GM23248 (cell line): ENCODE measurements around the gene HSF4.

Experiments used
- EZH2 ChIP-seq: fragments of 200-600 bp; sonication (generic); IDR thresholded peaks from 2 replicates; pipeline ENCODE4 v1.6.1; 2018; ENCODE audit warnings: antibody characterized with exemption, mild to moderate bottlenecking; ENCODE audit not compliant: insufficient read depth, poor library complexity, severe bottlenecking
- EZH2phosphoT487 ChIP-seq: fragments of 200-600 bp; sonication (generic); IDR thresholded peaks from 2 replicates; pipeline ENCODE4 v1.6.1; 2018; ENCODE audit warnings: antibody characterized with exemption, moderate library complexity, mild to moderate bottlenecking, low read depth; ENCODE audit not compliant: insufficient read depth

DNA sequence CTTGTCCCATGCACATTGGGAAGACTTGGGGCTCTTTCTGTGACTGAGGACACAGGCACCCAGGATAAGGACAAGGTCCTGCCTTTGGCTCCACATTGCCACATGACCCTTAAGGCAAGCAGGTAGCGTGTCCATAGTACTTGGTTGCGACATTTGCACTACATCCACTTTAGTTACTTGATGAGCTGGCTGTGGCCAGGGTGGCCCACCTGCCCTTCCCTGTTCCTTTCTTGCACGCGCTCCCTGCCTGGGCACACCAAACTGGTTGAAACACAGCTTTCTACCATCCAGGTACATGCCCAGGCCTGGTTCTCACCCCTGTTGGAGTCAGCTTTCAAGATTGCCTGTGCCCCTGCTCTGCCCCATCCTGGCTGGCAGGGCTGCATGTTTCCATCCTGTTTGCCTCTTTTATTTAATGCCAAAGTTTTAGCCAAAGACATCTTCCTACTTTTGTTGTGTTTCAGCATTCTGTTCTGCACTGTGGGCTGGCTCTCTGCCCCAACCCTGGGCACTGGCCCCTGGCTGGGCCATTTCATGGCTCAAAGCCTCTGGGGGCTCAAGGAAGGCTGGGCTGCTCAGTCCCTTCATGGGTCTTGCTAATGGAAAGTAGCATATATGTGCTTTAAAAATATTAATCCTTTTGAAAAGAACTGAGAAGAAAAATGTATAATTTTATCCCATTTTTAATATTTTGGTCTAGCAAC lies 17.0 kb upstream of the HSF4 start:
- TF ChIP-seq EZH2 (no peak), EZH2phosphoT487 (no peak)
